Gastroesophageal sphincter (tissue), 3 donors: ENCODE measurements around the gene DCT.

Experiments used
- EP300 ChIP-seq: sonication (generic); formaldehyde crosslinking; IDR thresholded peaks from one replicate; pipeline ENCODE4 v1.6.1; 2017; ENCODE audit warnings: antibody characterized with exemption, mild to moderate bottlenecking
- POLR2A ChIP-seq, 2 donors: fragments of 450-650 bp; IDR thresholded peaks; one replicate each; pipeline ENCODE4 v1.6.1; 2017; ENCODE audit warnings: antibody characterized with exemption in 2 of 2, mild to moderate bottlenecking in 2 of 2, moderate library complexity in 1 of 2
- POLR2AphosphoS5 ChIP-seq: sonication (generic); formaldehyde crosslinking; IDR thresholded peaks from one replicate; pipeline ENCODE4 v1.6.1; 2017; ENCODE audit warnings: antibody characterized with exemption
- TF ChIP-seq, protein P1 (sequence below), 4 experiments: fragments of 200-600 bp in 2 of 4; fragments of 450-650 bp in 2 of 4; sonication (generic) in 1 of 4; IDR thresholded peaks; one replicate each; pipeline ENCODE4 v1.5.1; 2017 to 2019; ENCODE audit warnings: antibody characterized with exemption in 4 of 4, mild to moderate bottlenecking in 2 of 4, moderate library complexity in 2 of 4

DNA sequence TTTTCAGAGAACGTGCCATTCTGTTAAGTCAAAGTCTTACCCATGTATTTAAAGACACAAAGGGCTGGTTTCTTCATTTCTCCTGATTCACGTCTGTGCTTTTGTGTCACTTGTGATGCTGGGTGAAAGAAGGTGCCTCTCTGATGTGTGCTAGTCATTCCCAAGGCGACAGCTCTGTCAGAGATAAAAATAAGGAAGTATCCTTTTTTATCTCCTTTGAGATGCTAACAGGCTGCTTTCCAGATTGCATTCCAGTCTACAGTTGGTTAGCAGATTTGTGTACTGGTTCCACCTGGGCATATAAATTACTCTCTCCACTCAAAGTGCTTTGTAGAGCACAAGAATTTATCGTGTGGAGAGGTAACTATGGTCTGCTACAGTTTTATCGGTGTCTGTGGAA lies 33.5 kb upstream of the DCT start:
- TF ChIP-seq, protein P1, sequence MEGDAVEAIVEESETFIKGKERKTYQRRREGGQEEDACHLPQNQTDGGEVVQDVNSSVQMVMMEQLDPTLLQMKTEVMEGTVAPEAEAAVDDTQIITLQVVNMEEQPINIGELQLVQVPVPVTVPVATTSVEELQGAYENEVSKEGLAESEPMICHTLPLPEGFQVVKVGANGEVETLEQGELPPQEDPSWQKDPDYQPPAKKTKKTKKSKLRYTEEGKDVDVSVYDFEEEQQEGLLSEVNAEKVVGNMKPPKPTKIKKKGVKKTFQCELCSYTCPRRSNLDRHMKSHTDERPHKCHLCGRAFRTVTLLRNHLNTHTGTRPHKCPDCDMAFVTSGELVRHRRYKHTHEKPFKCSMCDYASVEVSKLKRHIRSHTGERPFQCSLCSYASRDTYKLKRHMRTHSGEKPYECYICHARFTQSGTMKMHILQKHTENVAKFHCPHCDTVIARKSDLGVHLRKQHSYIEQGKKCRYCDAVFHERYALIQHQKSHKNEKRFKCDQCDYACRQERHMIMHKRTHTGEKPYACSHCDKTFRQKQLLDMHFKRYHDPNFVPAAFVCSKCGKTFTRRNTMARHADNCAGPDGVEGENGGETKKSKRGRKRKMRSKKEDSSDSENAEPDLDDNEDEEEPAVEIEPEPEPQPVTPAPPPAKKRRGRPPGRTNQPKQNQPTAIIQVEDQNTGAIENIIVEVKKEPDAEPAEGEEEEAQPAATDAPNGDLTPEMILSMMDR (IDR thresholded peaks at IDR 0.05): no peak
- no peak for TF ChIP-seq EP300
- no peak for TF ChIP-seq POLR2A (IDR thresholded peaks at IDR 0.05)
- no peak for TF ChIP-seq POLR2AphosphoS5
